Adipocyte (in vitro differentiated cells): Measurements from ENCODE around the gene ADCK1.
"Not testable (repeated sequence)": the region's sequence is repeated elsewhere in the genome, so short reads cannot be mapped to it uniquely, and the experiment has no call there.

ENCODE experiments used
- DNase-seq: peaks from one replicate; pipeline ENCODE4 v3.0.0-alpha.2; 2015; ENCODE audit warnings: low read depth
- H3K27me3 ChIP-seq: replicated peaks from 2 replicates; pipeline ENCODE4 v1.7.0; 2013; ENCODE audit warnings: mild to moderate bottlenecking, low read length, moderate library complexity; ENCODE audit not compliant: control insufficient read depth, insufficient read depth
- H3K36me3 ChIP-seq: 2 replicates; pipeline ENCODE4 v1.7.0; 2013; ENCODE audit warnings: low read length, mild to moderate bottlenecking, moderate library complexity; ENCODE audit not compliant: control insufficient read depth, insufficient read depth, severe bottlenecking
- H3K4me1 ChIP-seq: 2 replicates; pipeline ENCODE4 v1.7.0; 2013; ENCODE audit warnings: mild to moderate bottlenecking, low read length, moderate library complexity; ENCODE audit not compliant: control insufficient read depth, insufficient read depth
- H3K4me3 ChIP-seq: 2 replicates; pipeline ENCODE4 v1.7.0; 2013; ENCODE audit warnings: mild to moderate bottlenecking, low read length, moderate library complexity
- H3K9ac ChIP-seq: 2 replicates; pipeline ENCODE4 v1.7.0; 2013; ENCODE audit warnings: mild to moderate bottlenecking, low read length, moderate library complexity
- H3K9me3 ChIP-seq: 2 replicates; pipeline ENCODE4 v1.7.0; 2013; ENCODE audit warnings: mild to moderate bottlenecking, low read length, moderate library complexity; ENCODE audit not compliant: control insufficient read depth

The ADCK1 gene

DNA sequence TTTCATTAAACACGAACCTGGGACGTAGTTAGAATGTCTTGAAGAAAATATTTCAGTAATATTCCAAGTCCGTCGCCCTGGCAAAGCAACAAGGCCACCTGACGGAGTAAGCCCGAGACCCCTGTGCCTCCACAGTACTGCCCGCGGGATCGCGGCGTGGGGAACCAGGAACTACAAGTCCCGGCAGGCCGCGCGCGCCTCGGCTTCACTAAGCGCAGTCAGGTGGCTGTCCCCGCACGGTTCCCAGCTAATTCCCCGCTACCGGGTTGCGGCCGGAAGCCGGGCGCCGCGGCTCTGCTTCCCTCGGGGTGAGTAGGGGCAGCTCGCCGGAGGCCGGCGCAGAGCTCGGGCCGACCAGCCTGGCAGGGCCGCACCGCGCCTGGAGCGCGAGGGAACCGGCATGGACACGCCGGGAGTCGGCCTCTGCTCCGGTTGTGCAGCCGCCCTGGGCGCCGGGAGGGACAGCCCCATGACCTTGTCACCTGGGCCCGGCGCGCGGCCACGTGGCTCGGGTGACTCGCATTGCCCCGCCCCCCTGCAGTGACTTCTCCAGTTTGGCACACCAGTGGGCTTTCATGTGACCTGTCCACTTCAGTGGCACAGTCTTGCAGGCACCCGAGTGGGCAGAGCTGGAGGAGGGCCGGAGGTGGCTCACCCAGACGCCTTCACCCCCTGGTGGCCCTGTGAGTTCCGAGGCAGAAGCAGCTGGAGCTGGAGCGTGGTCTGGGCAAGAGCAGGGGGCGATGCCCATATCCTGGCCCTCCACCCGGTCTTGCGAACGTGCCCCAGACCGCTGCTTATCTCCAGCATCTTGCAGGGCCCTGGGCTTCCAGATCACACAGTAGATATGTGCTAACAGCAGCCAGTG, at the start of gene ADCK1:
ADCK1 (plus strand) TSS at position 247 of the 868 bp plus-strand sequence. CDS start 18,870 bp downstream, outside the sequence.
- Histone ChIP-seq H3K9me3 (no peaks in the 10 kb centered on the region), H3K27me3 (no peaks in the 10 kb centered on the region), H3K4me3 (peak within 1 kb of the TSS; percentile 90), H3K4me1 (peaks cover 12% of the 10 kb centered on the region), H3K36me3 (no peaks in the 10 kb centered on the region), H3K9ac (peak within 1 kb of the TSS; percentile 92)
- DNase-seq: peak; percentile 90

DNA sequence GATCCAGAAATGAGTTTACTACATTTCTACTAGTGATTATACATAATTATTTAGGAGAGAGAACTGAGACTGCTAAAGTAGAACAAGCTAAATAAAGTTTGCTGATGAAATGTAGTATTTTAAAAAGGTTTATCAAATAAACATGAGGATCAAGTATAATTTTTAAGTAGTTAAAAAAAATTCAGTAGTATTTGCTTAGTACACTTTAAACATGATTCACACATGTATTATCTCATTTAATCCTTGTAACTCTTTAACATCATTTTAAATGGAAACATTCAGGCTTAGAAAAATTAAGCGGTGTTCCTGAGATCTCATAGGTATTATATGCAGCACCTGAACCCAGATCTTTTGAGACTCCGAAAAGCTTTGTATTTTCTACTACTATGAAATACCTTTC, 47.6 kb upstream of the ADCK1 start:
- Histone ChIP-seq H3K4me3 (no peak overlapping the region), H3K36me3 (peaks cover 64% of the 10 kb centered on the region), H3K9me3 (no peaks in the 10 kb centered on the region), H3K27me3 (no peaks in the 10 kb centered on the region), H3K4me1 (no peaks in the 10 kb centered on the region), H3K9ac (no peak overlapping the region)
- DNase-seq: no peak

- no peaks in the 10 kb centered on the region for H3K27me3 ChIP-seq
- H3K9ac ChIP-seq: no peak overlapping the region
- H3K9me3 ChIP-seq: no peaks in the 10 kb centered on the region
- H3K4me1 ChIP-seq: no peaks in the 10 kb centered on the region
- DNase-seq: no peak
- no peak overlapping the region for H3K4me3 ChIP-seq
- H3K36me3 ChIP-seq: peaks cover 62% of the 10 kb centered on the region
These were observed 47.0 kb upstream of the ADCK1 start for GRCh38 chr14:77752799-77753516.

- no peaks in the 10 kb centered on the region for H3K36me3 ChIP-seq
- H3K4me1 ChIP-seq: peaks cover 15% of the 10 kb centered on the region
- peak within 1 kb of the TSS; percentile 96 for H3K9ac ChIP-seq
- no peaks in the 10 kb centered on the region for H3K27me3 ChIP-seq
- no peaks in the 10 kb centered on the region for H3K9me3 ChIP-seq
- H3K4me3 ChIP-seq: peak within 1 kb of the TSS; percentile 94
- peak; percentile 82 for DNase-seq
These were observed 39.3 kb upstream of the ADCK1 start, which contains the start of gene SNW1 for GRCh38 chr14:77760381-77761204. TSS of gene SNW1 (minus strand) at chr14:77761156. CDS start at chr14:77761127, 29 bp downstream.

DNA sequence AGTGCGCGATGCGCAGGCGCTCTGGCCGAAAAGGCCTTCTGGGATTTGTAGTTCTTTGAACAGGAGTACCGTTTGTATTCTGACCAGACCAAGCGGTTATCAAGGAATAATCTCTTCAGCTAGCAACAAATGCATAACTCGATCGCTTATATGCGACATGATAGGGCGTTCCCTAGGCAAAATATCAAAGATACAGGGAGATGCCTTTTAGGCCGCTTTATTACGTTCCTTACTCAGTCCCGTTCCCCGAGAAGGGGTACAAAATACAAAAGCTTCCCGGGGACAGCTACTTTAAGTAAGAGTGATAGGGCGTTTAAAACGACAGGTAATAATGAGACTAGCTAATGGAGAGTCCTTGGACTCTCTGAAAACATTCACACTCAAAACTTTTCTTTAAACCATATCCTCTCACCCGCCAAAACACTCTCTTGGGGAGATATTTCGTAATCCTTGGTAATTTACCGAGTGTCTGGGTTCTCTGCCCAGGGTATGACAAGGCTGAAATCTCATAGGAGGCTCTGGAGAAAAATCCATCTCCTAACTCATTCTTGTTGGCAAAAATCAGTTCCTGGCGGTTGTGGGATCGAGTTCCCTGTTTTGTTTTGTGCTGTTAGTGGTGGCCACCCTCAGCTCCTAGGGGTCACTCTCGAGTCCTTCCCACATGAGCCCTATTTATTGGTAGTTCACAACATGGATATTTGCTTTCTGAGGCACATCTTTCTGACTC, 38.5 kb upstream of the ADCK1 start:
- Histone ChIP-seq H3K4me1 (peaks cover 15% of the 10 kb centered on the region), H3K36me3 (no peaks in the 10 kb centered on the region), H3K4me3 (peak overlapping the region; percentile 94), H3K9ac (peak overlapping the region; percentile 96), H3K27me3 (no peaks in the 10 kb centered on the region), H3K9me3 (no peaks in the 10 kb centered on the region)
- peak; percentile 99 for DNase-seq

DNA sequence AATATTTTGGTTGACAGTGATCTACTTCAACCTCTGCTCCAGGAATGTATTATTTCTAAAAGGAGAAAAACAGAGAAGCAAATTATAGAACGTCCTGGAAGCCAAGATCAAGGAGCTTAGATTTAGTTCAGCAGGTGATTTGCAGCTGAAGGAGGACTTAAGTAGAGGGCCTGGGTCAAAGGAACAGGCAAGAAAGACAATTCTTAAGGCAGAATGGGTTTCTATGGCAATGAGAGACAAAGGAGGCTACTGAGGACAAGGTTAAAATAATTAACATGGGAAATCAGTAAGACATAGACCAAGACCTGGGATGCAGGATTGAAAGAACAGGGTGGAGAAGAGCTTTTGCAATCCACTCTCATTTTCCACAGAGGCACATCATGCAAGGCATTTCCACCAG, 36.6 kb upstream of the ADCK1 start:
- H3K9me3 ChIP-seq: no peaks in the 10 kb centered on the region
- peaks cover 15% of the 10 kb centered on the region for H3K4me1 ChIP-seq
- H3K4me3 ChIP-seq: no peak overlapping the region
- no peaks in the 10 kb centered on the region for H3K36me3 ChIP-seq
- H3K27me3 ChIP-seq: no peaks in the 10 kb centered on the region
- no peak overlapping the region for H3K9ac ChIP-seq
- DNase-seq: no peak

DNA sequence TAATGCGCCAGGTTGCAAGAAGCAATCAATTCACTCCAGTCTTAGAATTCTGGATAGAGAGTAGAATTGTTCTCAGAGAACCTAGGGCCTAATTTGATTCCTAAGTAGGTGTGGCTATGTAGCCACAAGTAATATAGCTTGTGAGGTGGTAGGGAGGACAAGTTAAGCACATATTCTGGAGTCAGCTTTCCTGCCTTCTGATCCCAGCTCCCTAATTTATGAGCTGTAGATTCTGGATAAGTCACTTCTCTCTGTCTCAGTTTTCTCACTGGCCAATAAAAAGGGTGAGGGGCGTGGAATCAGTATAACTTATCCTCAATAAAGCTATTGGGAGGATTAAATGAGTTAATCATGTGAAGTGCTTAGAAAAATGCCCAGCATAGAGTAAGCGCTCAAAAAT, 35.9 kb upstream of the ADCK1 start:
- H3K36me3 ChIP-seq: no peaks in the 10 kb centered on the region
- no peaks in the 10 kb centered on the region for H3K27me3 ChIP-seq
- no peak overlapping the region for H3K9ac ChIP-seq
- DNase-seq: no peak
- no peak overlapping the region for H3K4me3 ChIP-seq
- H3K9me3 ChIP-seq: no peaks in the 10 kb centered on the region
- H3K4me1 ChIP-seq: peaks cover 18% of the 10 kb centered on the region

DNA sequence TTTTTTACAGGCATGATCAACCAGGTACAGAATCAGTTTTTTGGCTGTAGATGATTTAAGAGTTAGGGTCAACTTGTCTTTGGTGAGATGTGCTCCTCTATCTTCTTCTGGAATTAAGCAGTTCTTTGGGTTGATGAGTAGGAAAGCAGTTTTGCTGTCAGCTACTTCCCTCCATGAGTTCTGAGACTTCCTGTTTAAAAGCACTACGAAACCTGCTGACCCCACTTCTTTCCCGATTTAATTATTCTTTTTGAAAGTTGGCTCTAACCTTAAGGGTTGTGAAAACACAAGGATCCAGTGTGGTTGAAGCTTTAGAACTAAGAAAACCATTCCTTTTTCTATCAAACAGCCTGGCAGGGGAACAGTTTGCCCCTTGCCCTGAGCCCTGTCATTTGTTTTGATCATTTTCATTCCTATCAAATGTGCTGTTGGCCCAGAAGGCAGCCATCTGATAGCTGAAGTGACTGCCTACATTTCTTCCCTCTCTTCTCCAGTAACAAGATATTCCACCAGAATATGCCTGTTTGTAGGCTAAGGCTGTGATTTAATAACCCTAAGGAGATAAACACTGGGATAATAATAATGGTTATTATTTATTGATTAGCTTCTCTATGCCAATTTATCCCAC, 31.4 kb upstream of the ADCK1 start:
- not testable (repeated sequence) for H3K4me3 ChIP-seq, H3K9ac ChIP-seq, H3K4me1 ChIP-seq, H3K36me3 ChIP-seq, DNase-seq, H3K9me3 ChIP-seq, H3K27me3 ChIP-seq

DNA sequence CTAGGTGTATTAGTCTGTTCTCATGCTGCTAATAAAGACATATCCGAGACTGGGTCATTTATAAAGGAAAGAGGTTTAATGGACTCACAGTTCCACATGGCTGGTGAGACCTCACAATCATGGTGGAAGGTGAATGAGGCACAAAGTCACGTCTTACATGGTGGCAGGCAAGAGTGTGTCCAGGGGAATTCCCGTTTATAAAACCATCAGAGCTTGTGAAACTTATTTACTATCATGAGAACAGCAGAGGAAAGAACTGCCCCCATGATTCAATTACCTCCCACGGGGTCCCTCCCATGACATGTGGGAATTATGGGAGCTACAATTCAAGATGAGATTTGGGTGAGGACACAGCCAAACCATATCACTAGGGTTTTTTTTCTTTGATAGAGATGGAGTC, 25.9 kb upstream of the ADCK1 start:
- H3K36me3 ChIP-seq, H3K4me1 ChIP-seq, H3K27me3 ChIP-seq, H3K4me3 ChIP-seq, DNase-seq, H3K9ac ChIP-seq, H3K9me3 ChIP-seq: not testable (repeated sequence)

GRCh38 chr14:77782202-77782601, 17.7 kb upstream of the ADCK1 start:
- H3K36me3 ChIP-seq: no peaks in the 10 kb centered on the region
- H3K9ac ChIP-seq: no peak overlapping the region
- no peaks in the 10 kb centered on the region for H3K9me3 ChIP-seq
- no peaks in the 10 kb centered on the region for H3K27me3 ChIP-seq
- peaks cover 4% of the 10 kb centered on the region for H3K4me1 ChIP-seq
- peak; percentile 25 for DNase-seq
- H3K4me3 ChIP-seq: no peak overlapping the region
